HepG2 (cell line): ENCODE data around the gene NPB. TPM values are rescaled to one million over a fixed set of nuclear protein-coding genes. Genes with fewer than 3 reads are reported as not detected.

Source experiments
- CBX1 ChIP-seq: IDR thresholded peaks from one replicate; pipeline ENCODE4 v1.6.1; 2016; ENCODE audit warnings: antibody characterized with exemption, low read depth
- HCFC1 ChIP-seq: fragments of 150-350 bp; IDR thresholded peaks from 2 replicates; pipeline ENCODE4 v1.6.1; 2014; ENCODE audit warnings: low read depth, low read length
- KDM5B ChIP-seq: sonication (generic); formaldehyde crosslinking; IDR thresholded peaks from 2 replicates; pipeline ENCODE4 v1.4.0; 2020; ENCODE audit warnings: missing genetic modification reagents, mild to moderate bottlenecking, borderline replicate concordance
- MAFK ChIP-seq, 2 experiments: IDR thresholded peaks in 1 of 2; conservative IDR thresholded peaks in 1 of 2; 2 replicates each; pipeline ENCODE4 v1.6.1; 2011; ENCODE audit warnings: improper control_type of control experiment in 2 of 2, low read length in 2 of 2
- MTF1 ChIP-seq: sonication (generic); formaldehyde crosslinking; IDR thresholded peaks from 2 replicates; pipeline ENCODE4 v1.5.0; 2020; ENCODE audit warnings: missing genetic modification reagents
- MXD4 ChIP-seq: IDR thresholded peaks from 2 replicates; pipeline ENCODE4 v1.6.1; 2016; ENCODE audit warnings: mild to moderate bottlenecking, missing biosample characterization, missing genetic modification reagents
- NFATC3 ChIP-seq: sonication (generic); formaldehyde crosslinking; IDR thresholded peaks from 2 replicates; pipeline ENCODE4 v1.5.1; 2020; ENCODE audit warnings: mild to moderate bottlenecking, missing genetic modification reagents
- NFKBIZ ChIP-seq: IDR thresholded peaks from 2 replicates; pipeline ENCODE4 v1.6.1; 2018; ENCODE audit warnings: missing genetic modification reagents, missing compliant biosample characterization
- NKX3-1 ChIP-seq: sonication (generic); formaldehyde crosslinking; IDR thresholded peaks from 2 replicates; pipeline ENCODE4 v1.5.0; 2020; ENCODE audit warnings: missing genetic modification reagents
- PRMT3 ChIP-seq: sonication (generic); formaldehyde crosslinking; IDR thresholded peaks from 2 replicates; pipeline ENCODE4 v1.8.1; 2022; ENCODE audit warnings: low read depth, mild to moderate bottlenecking, moderate library complexity, missing genetic modification reagents, borderline replicate concordance
- STAG1 ChIP-seq: sonication (generic); formaldehyde crosslinking; IDR thresholded peaks from 2 replicates; pipeline ENCODE4 v1.4.0; 2020; ENCODE audit warnings: missing genetic modification reagents
- ZNF263 ChIP-seq: sonication (generic); formaldehyde crosslinking; IDR thresholded peaks from 2 replicates; pipeline ENCODE4 v1.4.0; 2020; ENCODE audit warnings: missing genetic modification reagents
- ZNF367 ChIP-seq: sonication (generic); formaldehyde crosslinking; IDR thresholded peaks from 2 replicates; pipeline ENCODE4 v1.4.0; 2020; ENCODE audit warnings: missing genetic modification reagents, borderline replicate concordance
- ZNF451 ChIP-seq: sonication (generic); formaldehyde crosslinking; IDR thresholded peaks from 2 replicates; pipeline ENCODE4 v1.5.0; 2020; ENCODE audit warnings: mild to moderate bottlenecking, missing genetic modification reagents
- ZNF562 ChIP-seq: sonication (generic); formaldehyde crosslinking; IDR thresholded peaks from 2 replicates; pipeline ENCODE4 v1.8.0; 2022; ENCODE audit warnings: missing genetic modification reagents, borderline replicate concordance
- polyA plus RNA-seq, 8 experiments: library from polyadenylated mRNA; depleted of rRNA in 3 of 8; stranded (reverse) in 7 of 8; unstranded in 1 of 8; fragments of >200 nt; fragmentation: Illumina TruSeq in 4 of 8; extraction: Trizol in 4 of 8; gene quantifications; 2 replicates each; pipeline versions ENCODE4 v1.2.1 to v1.2.3, GENCODE V29; 2011 to 2016; ENCODE audit warnings: low read depth in 4 of 8, missing spikeins in 1 of 8, mixed read lengths in 1 of 8; ENCODE audit not compliant: insufficient read depth in 1 of 8
- total RNA-seq, 5 experiments: library from RNA; depleted of rRNA; stranded (reverse); fragments of >200 nt; fragmentation: Illumina TruSeq; extraction: Trizol; gene quantifications; 2 replicates each; pipeline ENCODE4 v1.2.3, GENCODE V29; 2016; ENCODE audit warnings: low read depth in 1 of 5
- TF ChIP-seq, protein P1 (sequence below): sonication (generic); formaldehyde crosslinking; IDR thresholded peaks from 2 replicates; pipeline ENCODE4 v1.8.1; 2023; ENCODE audit warnings: mild to moderate bottlenecking, inconsistent platforms, moderate library complexity, missing genetic modification reagents, borderline replicate concordance
- TF ChIP-seq, protein P2 (sequence below): sonication (generic); formaldehyde crosslinking; conservative IDR thresholded peaks from 2 replicates; pipeline ENCODE4 v1.4.0; 2020; ENCODE audit warnings: missing genetic modification reagents
- TF ChIP-seq, protein P3 (sequence below): IDR thresholded peaks from 2 replicates; pipeline ENCODE4 v1.6.1; 2016; ENCODE audit warnings: missing compliant biosample characterization, missing genetic modification reagents, borderline replicate concordance
- TF ChIP-seq, protein P4 (sequence below): sonication (generic); IDR thresholded peaks from 2 replicates; pipeline ENCODE4 v1.6.1; 2016; ENCODE audit warnings: low read depth, borderline replicate concordance
- TF ChIP-seq, protein P5 (sequence below): sonication (generic); formaldehyde crosslinking; IDR thresholded peaks from 2 replicates; pipeline ENCODE4 v1.4.0; 2020; ENCODE audit warnings: missing genetic modification reagents
- TF ChIP-seq, protein P6 (sequence below): sonication (generic); formaldehyde crosslinking; IDR thresholded peaks from 2 replicates; pipeline ENCODE4 v1.5.1; 2020; ENCODE audit warnings: missing genetic modification reagents, mild to moderate bottlenecking, borderline replicate concordance

NPB gene
- total and polyA plus RNA-seq, 2 of the 13 experiments (the other 11 are each of a cell fraction or from before 2014, with no cell fraction given): 0.11 to 0.93 TPM

DNA sequence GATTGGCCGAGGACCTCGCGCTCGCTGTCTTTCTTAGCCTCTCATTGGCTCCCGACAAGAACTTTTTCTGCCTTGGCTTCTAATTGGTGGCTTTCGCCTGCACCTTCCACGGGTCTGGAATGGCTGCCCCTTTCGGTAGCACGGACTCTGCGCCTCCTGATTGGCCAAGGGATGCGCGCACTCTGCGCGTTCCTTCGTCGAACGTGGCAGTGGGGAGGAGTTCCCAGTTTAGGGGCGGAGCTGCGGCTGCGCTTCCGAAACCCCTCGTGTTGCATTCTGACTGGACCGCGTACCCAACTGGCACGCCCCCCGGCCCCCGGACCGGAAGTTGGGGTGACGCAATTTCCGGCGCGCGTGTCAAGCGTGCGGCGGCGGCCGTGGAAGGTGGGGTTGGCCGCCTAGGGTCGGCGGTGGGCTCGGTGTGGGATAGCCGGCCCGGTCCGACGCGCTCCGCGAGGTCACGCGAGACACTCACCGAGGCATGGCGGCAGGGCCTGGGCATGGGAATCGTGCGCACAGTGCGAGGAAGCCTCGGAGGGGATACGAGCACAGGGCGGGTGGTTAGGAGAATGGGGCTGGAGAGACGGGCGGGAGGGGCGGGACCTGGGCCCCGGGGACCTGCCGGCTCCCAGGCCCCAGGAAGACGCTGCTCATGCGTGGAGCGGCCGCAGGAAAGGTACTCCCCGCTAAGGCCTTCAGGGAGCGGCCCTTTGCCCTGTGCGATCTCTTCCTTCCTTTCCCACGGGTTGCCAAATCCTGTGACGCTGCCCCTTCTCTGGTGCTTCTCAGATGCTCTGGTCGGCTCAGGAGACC, 41.1 kb upstream of the NPB start (continued):
- TF ChIP-seq ZNF367 (CRISPR knock-in tag): peak; percentile 95; the same call in 1 of the 2 replicates
- TF ChIP-seq, protein P1, sequence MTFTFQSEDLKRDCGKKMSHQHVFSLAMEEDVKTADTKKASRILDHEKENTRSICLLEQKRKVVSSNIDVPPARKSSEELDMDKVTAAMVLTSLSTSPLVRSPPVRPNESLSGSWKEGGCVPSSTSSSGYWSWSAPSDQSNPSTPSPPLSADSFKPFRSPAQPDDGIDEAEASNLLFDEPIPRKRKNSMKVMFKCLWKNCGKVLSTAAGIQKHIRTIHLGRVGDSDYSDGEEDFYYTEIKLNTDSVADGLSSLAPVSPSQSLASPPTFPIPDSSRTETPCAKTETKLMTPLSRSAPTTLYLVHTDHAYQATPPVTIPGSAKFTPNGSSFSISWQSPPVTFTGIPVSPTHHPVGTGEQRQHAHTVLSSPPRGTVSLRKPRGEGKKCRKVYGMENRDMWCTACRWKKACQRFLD (CRISPR knock-in tag): peak; percentile 82; the same call in 1 of the 2 replicates
- TF ChIP-seq, protein P2, sequence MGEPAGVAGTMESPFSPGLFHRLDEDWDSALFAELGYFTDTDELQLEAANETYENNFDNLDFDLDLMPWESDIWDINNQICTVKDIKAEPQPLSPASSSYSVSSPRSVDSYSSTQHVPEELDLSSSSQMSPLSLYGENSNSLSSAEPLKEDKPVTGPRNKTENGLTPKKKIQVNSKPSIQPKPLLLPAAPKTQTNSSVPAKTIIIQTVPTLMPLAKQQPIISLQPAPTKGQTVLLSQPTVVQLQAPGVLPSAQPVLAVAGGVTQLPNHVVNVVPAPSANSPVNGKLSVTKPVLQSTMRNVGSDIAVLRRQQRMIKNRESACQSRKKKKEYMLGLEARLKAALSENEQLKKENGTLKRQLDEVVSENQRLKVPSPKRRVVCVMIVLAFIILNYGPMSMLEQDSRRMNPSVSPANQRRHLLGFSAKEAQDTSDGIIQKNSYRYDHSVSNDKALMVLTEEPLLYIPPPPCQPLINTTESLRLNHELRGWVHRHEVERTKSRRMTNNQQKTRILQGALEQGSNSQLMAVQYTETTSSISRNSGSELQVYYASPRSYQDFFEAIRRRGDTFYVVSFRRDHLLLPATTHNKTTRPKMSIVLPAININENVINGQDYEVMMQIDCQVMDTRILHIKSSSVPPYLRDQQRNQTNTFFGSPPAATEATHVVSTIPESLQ (CRISPR knock-in tag): peak; percentile 51; the same call in 1 of the 2 replicates
- no peak for TF ChIP-seq ZNF562 (CRISPR knock-in tag)
- TF ChIP-seq, protein P3, sequence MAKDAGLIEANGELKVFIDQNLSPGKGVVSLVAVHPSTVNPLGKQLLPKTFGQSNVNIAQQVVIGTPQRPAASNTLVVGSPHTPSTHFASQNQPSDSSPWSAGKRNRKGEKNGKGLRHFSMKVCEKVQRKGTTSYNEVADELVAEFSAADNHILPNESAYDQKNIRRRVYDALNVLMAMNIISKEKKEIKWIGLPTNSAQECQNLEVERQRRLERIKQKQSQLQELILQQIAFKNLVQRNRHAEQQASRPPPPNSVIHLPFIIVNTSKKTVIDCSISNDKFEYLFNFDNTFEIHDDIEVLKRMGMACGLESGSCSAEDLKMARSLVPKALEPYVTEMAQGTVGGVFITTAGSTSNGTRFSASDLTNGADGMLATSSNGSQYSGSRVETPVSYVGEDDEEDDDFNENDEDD: peak; percentile 65
- TF ChIP-seq NFATC3 (CRISPR knock-in tag): peak; percentile 87; the same call in 1 of the 2 replicates
- peak; percentile 65 for TF ChIP-seq HCFC1
- TF ChIP-seq NFKBIZ: peak; percentile 80
- TF ChIP-seq PRMT3: peak; percentile 84; the same call in 1 of the 2 replicates
- no peak for TF ChIP-seq NKX3-1
- TF ChIP-seq MAFK (conservative IDR thresholded peaks at IDR 0.05 in 1 of 2, IDR thresholded peaks at IDR 0.05 in 1 of 2; ENCODE audit: low read length in 2 of 2): no peak
- no peak for TF ChIP-seq CBX1
- peak; percentile 10 for TF ChIP-seq ZNF263 (CRISPR knock-in tag)
- peak; percentile 91; the same call in 1 of the 2 replicates for TF ChIP-seq ZNF451 (CRISPR knock-in tag)
- TF ChIP-seq MXD4 (CRISPR knock-in tag): peak; percentile 95
- TF ChIP-seq, protein P4, sequence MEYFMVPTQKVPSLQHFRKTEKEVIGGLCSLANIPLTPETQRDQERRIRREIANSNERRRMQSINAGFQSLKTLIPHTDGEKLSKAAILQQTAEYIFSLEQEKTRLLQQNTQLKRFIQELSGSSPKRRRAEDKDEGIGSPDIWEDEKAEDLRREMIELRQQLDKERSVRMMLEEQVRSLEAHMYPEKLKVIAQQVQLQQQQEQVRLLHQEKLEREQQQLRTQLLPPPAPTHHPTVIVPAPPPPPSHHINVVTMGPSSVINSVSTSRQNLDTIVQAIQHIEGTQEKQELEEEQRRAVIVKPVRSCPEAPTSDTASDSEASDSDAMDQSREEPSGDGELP: peak; percentile 54; the same call in 1 of the 2 replicates
- TF ChIP-seq, protein P5, sequence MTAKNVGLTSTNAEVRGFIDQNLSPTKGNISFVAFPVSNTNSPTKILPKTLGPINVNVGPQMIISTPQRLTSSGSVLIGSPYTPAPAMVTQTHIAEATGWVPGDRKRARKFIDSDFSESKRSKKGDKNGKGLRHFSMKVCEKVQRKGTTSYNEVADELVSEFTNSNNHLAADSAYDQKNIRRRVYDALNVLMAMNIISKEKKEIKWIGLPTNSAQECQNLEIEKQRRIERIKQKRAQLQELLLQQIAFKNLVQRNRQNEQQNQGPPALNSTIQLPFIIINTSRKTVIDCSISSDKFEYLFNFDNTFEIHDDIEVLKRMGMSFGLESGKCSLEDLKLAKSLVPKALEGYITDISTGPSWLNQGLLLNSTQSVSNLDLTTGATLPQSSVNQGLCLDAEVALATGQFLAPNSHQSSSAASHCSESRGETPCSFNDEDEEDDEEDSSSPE (CRISPR knock-in tag): peak; percentile 88
- TF ChIP-seq, protein P6, sequence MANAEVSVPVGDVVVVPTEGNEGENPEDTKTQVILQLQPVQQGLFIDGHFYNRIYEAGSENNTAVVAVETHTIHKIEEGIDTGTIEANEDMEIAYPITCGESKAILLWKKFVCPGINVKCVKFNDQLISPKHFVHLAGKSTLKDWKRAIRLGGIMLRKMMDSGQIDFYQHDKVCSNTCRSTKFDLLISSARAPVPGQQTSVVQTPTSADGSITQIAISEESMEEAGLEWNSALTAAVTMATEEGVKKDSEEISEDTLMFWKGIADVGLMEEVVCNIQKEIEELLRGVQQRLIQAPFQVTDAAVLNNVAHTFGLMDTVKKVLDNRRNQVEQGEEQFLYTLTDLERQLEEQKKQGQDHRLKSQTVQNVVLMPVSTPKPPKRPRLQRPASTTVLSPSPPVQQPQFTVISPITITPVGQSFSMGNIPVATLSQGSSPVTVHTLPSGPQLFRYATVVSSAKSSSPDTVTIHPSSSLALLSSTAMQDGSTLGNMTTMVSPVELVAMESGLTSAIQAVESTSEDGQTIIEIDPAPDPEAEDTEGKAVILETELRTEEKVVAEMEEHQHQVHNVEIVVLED (CRISPR knock-in tag): peak; percentile 96
- peak; percentile 11; the same call in 1 of the 2 replicates for TF ChIP-seq STAG1
- TF ChIP-seq KDM5B (CRISPR knock-in tag): peak; percentile 98
- no peak for TF ChIP-seq MTF1
